ENCODE measurements around the gene WDR7.

The WDR7 gene

DNA sequence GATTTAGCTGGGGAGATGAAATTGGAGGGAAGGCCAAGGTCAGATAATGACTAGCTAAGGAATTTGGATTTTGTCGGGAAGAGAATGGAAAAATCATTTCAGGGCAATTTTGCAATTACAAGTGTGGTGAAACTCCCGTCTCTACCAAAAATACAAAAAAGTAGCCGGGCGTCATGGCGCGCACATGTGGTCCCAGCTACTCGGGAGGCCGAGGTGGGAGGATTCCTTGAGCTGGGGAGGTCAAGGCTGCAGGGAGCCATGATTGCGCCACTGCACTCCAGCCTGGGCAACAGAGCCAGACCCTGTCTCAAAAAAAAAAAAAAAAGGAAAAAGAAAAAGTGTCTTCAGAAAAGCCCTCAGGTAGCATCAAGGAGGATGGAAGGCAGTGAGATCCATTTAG is 11.6 kb upstream of the WDR7 start:
- DNase-seq, result no peak
- Histone ChIP-seq H3K4me1 (ENCODE audit: control insufficient read depth, low read depth, low read length) (peaks cover 2% of the 10 kb centered on the region), H2BK5ac (ENCODE audit: low read length) (no peak overlapping the region), H2BK15ac (replicated peaks; ENCODE audit: low read depth) (no peak overlapping the region), H3K27me3 (ENCODE audit: insufficient read depth, low read length, poor library complexity) (no peaks in the 10 kb centered on the region), H3K18ac (ENCODE audit: low read length) (no peak overlapping the region), H4K5ac (ENCODE audit: low read length) (no peak overlapping the region), H3K56ac (ENCODE audit: low read length) (no peak overlapping the region), H3K23ac (ENCODE audit: low read length) (no peak overlapping the region), H3K79me2 (ENCODE audit: control insufficient read depth, insufficient read depth, low read length) (peaks cover 30% of the 10 kb centered on the region), H3K4ac (ENCODE audit: low read depth, low read length) (no peak overlapping the region), H2AK5ac (ENCODE audit: low read length) (no peak overlapping the region), H3K9ac (ENCODE audit: low read length) (no peak overlapping the region), H3K36me3 (ENCODE audit: control insufficient read depth, insufficient read depth, low read length) (no peaks in the 10 kb centered on the region), H3K4me2 (ENCODE audit: low read length) (no peak overlapping the region), H2BK120ac (ENCODE audit: low read depth, low read length) (no peak overlapping the region), H4K8ac (ENCODE audit: low read depth, low read length) (no peak overlapping the region), H3K79me1 (ENCODE audit: low read length) (peaks cover 2% of the 10 kb centered on the region), H3K27ac (ENCODE audit: low read depth, low read length) (no peak overlapping the region), H3K4me3 (ENCODE audit: low read length) (no peak overlapping the region)
- no CpG with 5 or more reads among the region's 9 CpGs for WGBS (ENCODE audit: extremely low coverage, insufficient coverage, low lambda C conversion rate)

DNA sequence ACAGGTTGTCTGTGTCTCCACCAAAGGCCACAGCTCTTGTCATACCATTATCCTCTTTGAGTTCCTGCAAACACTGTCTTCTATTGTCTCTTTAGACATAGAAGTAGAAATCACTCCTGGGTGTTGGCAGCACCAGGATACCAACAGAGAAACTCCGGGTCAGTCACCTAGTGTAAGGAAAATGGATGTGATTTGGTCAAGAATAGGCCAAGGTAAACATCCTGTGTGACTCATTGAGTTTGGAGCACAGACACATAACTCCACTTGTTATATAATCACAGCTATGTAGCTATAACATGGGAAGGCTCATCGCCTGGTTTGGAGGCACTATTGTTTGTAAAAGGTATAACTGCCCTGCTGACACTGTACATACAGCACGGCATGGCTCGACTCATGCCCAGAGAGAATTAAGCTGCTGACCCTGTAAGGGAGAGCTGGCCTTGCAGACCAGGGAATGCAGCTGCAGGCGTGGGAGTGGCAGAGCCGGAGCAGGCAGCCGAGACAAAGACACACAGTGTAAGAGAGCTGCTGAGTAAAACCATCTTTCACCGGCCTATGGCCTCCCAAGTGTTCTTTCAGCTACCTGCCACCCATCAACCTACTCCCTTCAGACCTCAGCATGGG is 9.3 kb upstream of the WDR7 start:
- H2BK120ac ChIP-seq (ENCODE audit: low read depth, low read length), result no peak overlapping the region
- H3K18ac ChIP-seq (ENCODE audit: low read length), result no peak overlapping the region
- H3K27ac ChIP-seq (ENCODE audit: low read depth, low read length), result no peak overlapping the region
- H3K79me1 ChIP-seq (ENCODE audit: low read length), result no peaks in the 10 kb centered on the region
- no peak overlapping the region for H3K4ac ChIP-seq (ENCODE audit: low read depth, low read length)
- H3K36me3 ChIP-seq (ENCODE audit: control insufficient read depth, insufficient read depth, low read length), result no peaks in the 10 kb centered on the region
- no peak overlapping the region for H2AK5ac ChIP-seq (ENCODE audit: low read length)
- H2BK5ac ChIP-seq (ENCODE audit: low read length), result no peak overlapping the region
- H3K23ac ChIP-seq (ENCODE audit: low read length), result no peak overlapping the region
- no peak overlapping the region for H4K8ac ChIP-seq (ENCODE audit: low read depth, low read length)
- peaks cover 15% of the 10 kb centered on the region for H3K79me2 ChIP-seq (ENCODE audit: control insufficient read depth, insufficient read depth, low read length)
- H3K56ac ChIP-seq (ENCODE audit: low read length), result no peak overlapping the region
- H3K27me3 ChIP-seq (ENCODE audit: insufficient read depth, low read length, poor library complexity), result no peaks in the 10 kb centered on the region
- WGBS (ENCODE audit: extremely low coverage, insufficient coverage, low lambda C conversion rate), result no CpG with 5 or more reads among the region's 8 CpGs
- peaks cover 2% of the 10 kb centered on the region for H3K4me1 ChIP-seq (ENCODE audit: control insufficient read depth, low read depth, low read length)
- no peak for DNase-seq
- H3K9ac ChIP-seq (ENCODE audit: low read length), result no peak overlapping the region
- no peak overlapping the region for H3K4me3 ChIP-seq (ENCODE audit: low read length)
- H3K4me2 ChIP-seq (ENCODE audit: low read length), result no peak overlapping the region
- H4K5ac ChIP-seq (ENCODE audit: low read length), result no peak overlapping the region
- no peak overlapping the region for H2BK15ac ChIP-seq (replicated peaks; ENCODE audit: low read depth)

DNA sequence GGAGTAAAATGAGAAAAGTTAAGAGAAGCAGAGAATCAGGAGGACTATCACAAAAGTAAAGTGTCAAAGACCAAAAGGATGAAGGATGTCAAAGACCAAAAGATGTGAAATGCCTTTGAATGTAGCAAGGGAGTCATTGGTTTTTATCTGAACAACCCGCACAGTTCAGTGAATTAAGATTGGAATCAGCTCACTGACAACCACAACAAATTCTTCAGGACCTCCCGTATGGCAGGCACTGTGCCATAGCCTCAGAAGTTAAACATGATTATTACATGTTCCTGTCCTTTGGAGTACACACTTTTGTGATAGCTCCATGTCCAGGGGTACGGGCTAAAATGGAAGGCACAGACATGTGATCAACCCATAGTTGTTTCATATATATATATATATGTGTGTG is 7.8 kb upstream of the WDR7 start:
- no peaks in the 10 kb centered on the region for H3K79me1 ChIP-seq (ENCODE audit: low read length)
- no peak overlapping the region for H2BK5ac ChIP-seq (ENCODE audit: low read length)
- H3K79me2 ChIP-seq (ENCODE audit: control insufficient read depth, insufficient read depth, low read length), result no peaks in the 10 kb centered on the region
- no peak for DNase-seq
- H3K18ac ChIP-seq (ENCODE audit: low read length), result no peak overlapping the region
- H3K4me2 ChIP-seq (ENCODE audit: low read length), result no peak overlapping the region
- H3K27me3 ChIP-seq (ENCODE audit: insufficient read depth, low read length, poor library complexity), result no peaks in the 10 kb centered on the region
- H2BK120ac ChIP-seq (ENCODE audit: low read depth, low read length), result no peak overlapping the region
- no peak overlapping the region for H3K23ac ChIP-seq (ENCODE audit: low read length)
- H3K4ac ChIP-seq (ENCODE audit: low read depth, low read length), result no peak overlapping the region
- no peak overlapping the region for H4K8ac ChIP-seq (ENCODE audit: low read depth, low read length)
- no CpG with 5 or more reads among the region's 3 CpGs for WGBS (ENCODE audit: extremely low coverage, insufficient coverage, low lambda C conversion rate)
- no peak overlapping the region for H2AK5ac ChIP-seq (ENCODE audit: low read length)
- no peak overlapping the region for H2BK15ac ChIP-seq (replicated peaks; ENCODE audit: low read depth)
- no peak overlapping the region for H4K5ac ChIP-seq (ENCODE audit: low read length)
- H3K4me1 ChIP-seq (ENCODE audit: control insufficient read depth, low read depth, low read length), result peaks cover 2% of the 10 kb centered on the region
- H3K36me3 ChIP-seq (ENCODE audit: control insufficient read depth, insufficient read depth, low read length), result no peaks in the 10 kb centered on the region
- no peak overlapping the region for H3K9ac ChIP-seq (ENCODE audit: low read length)
- H3K56ac ChIP-seq (ENCODE audit: low read length), result no peak overlapping the region
- H3K4me3 ChIP-seq (ENCODE audit: low read length), result no peak overlapping the region
- no peak overlapping the region for H3K27ac ChIP-seq (ENCODE audit: low read depth, low read length)

DNA sequence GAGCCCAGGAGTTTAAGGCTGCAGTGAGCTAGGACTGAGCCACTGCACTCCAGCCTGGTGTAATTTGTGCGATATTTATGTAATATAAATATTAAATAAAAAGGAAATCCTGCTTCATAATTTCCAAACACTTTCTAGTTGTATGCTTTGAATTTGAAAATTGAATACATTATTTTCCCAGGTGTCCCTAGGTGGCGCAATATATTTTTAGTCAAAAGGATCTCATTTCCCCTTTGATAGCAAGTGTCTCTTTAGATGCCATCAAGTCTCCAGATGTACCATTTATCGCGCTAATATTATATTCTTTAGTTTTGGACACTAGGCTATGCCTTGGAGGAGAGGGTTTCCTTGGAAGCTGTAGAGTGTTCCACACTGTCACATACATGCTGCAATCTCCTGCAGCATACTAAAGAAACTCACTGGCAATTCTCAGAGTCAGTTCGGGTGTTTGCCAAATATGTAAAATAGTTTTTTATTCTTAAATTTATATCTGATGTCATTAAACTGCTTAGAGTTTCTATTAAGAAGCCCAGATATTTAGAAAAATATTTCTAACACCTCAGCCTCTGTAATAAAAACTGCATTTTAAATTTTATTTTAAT is 5.6 kb upstream of the WDR7 start:
- H3K18ac ChIP-seq (ENCODE audit: low read length), result no peak overlapping the region
- DNase-seq, result peak; percentile 18
- H2AK5ac ChIP-seq (ENCODE audit: low read length), result no peak overlapping the region
- no peak overlapping the region for H3K56ac ChIP-seq (ENCODE audit: low read length)
- no peak overlapping the region for H3K23ac ChIP-seq (ENCODE audit: low read length)
- H4K5ac ChIP-seq (ENCODE audit: low read length), result no peak overlapping the region
- WGBS (ENCODE audit: extremely low coverage, insufficient coverage, low lambda C conversion rate), result no CpG with 5 or more reads among the region's 5 CpGs
- no peak overlapping the region for H4K8ac ChIP-seq (ENCODE audit: low read depth, low read length)
- H3K79me1 ChIP-seq (ENCODE audit: low read length), result no peaks in the 10 kb centered on the region
- H2BK5ac ChIP-seq (ENCODE audit: low read length), result no peak overlapping the region
- H3K4me2 ChIP-seq (ENCODE audit: low read length), result no peak overlapping the region
- no peak overlapping the region for H3K4me3 ChIP-seq (ENCODE audit: low read length)
- no peak overlapping the region for H2BK120ac ChIP-seq (ENCODE audit: low read depth, low read length)
- no peak overlapping the region for H3K4ac ChIP-seq (ENCODE audit: low read depth, low read length)
- H2BK15ac ChIP-seq (replicated peaks; ENCODE audit: low read depth), result no peak overlapping the region
- H3K9ac ChIP-seq (ENCODE audit: low read length), result no peak overlapping the region
- peaks cover 2% of the 10 kb centered on the region for H3K4me1 ChIP-seq (ENCODE audit: control insufficient read depth, low read depth, low read length)
- H3K79me2 ChIP-seq (ENCODE audit: control insufficient read depth, insufficient read depth, low read length), result no peaks in the 10 kb centered on the region
- H3K27me3 ChIP-seq (ENCODE audit: insufficient read depth, low read length, poor library complexity), result no peaks in the 10 kb centered on the region
- no peaks in the 10 kb centered on the region for H3K36me3 ChIP-seq (ENCODE audit: control insufficient read depth, insufficient read depth, low read length)
- no peak overlapping the region for H3K27ac ChIP-seq (ENCODE audit: low read depth, low read length)

DNA sequence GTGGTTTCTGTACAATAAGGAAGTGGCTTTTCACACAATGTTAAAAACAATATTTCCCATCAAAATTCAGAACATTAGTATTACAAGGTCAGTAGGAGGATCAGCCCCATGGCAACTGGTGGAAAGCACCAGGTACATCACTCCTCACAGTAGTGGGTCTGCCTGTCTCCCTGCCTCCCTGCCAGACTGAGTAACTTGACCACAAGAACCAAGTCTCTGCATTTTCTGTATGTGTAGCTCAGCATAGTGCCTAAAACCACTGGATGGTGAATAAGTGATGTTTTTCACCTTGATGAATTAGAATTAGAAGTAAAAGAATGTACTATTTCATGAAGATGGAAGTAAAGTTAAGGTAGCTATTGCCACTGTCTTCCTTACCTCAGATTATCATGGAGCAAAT is 4.1 kb upstream of the WDR7 start:
- no peak overlapping the region for H4K5ac ChIP-seq (ENCODE audit: low read length)
- no peak overlapping the region for H3K27ac ChIP-seq (ENCODE audit: low read depth, low read length)
- H3K9ac ChIP-seq (ENCODE audit: low read length), result no peak overlapping the region
- no peak overlapping the region for H3K4me2 ChIP-seq (ENCODE audit: low read length)
- no peak overlapping the region for H3K4ac ChIP-seq (ENCODE audit: low read depth, low read length)
- H3K79me2 ChIP-seq (ENCODE audit: control insufficient read depth, insufficient read depth, low read length), result peaks cover 6% of the 10 kb centered on the region
- peaks cover 4% of the 10 kb centered on the region for H3K4me1 ChIP-seq (ENCODE audit: control insufficient read depth, low read depth, low read length)
- H3K23ac ChIP-seq (ENCODE audit: low read length), result no peak overlapping the region
- H2BK5ac ChIP-seq (ENCODE audit: low read length), result no peak overlapping the region
- H3K27me3 ChIP-seq (ENCODE audit: insufficient read depth, low read length, poor library complexity), result no peaks in the 10 kb centered on the region
- H3K79me1 ChIP-seq (ENCODE audit: low read length), result peaks cover 5% of the 10 kb centered on the region
- no peak overlapping the region for H2BK120ac ChIP-seq (ENCODE audit: low read depth, low read length)
- H3K56ac ChIP-seq (ENCODE audit: low read length), result no peak overlapping the region
- H3K4me3 ChIP-seq (ENCODE audit: low read length), result no peak overlapping the region
- no peak overlapping the region for H2AK5ac ChIP-seq (ENCODE audit: low read length)
- DNase-seq, result no peak
- no peak overlapping the region for H2BK15ac ChIP-seq (replicated peaks; ENCODE audit: low read depth)
- H4K8ac ChIP-seq (ENCODE audit: low read depth, low read length), result no peak overlapping the region
- no peak overlapping the region for H3K18ac ChIP-seq (ENCODE audit: low read length)
- no peaks in the 10 kb centered on the region for H3K36me3 ChIP-seq (ENCODE audit: control insufficient read depth, insufficient read depth, low read length)

All from mesendoderm (in vitro differentiated cells).